Endodermal cell (in vitro differentiated cells): ENCODE results near the gene STT3A. TPM values are rescaled to one million over a fixed set of nuclear protein-coding genes. Genes with fewer than 3 reads are reported as not detected.

Experiments
- DNase-seq: peaks from one replicate; pipeline ENCODE4 v3.0.0-alpha.2; 2017
- H3K27ac ChIP-seq: 2 replicates; pipeline ENCODE4 v1.5.1; 2013; ENCODE audit warnings: mild to moderate bottlenecking, low read depth, low read length, moderate library complexity
- H3K27me3 ChIP-seq: 2 replicates; pipeline ENCODE4 v1.6.1; 2013; ENCODE audit warnings: mild to moderate bottlenecking, low read length, moderate library complexity; ENCODE audit not compliant: insufficient read depth, control insufficient read depth, poor library complexity, severe bottlenecking
- H3K36me3 ChIP-seq: 2 replicates; pipeline ENCODE4 v1.7.0; 2013; ENCODE audit warnings: mild to moderate bottlenecking, low read length, moderate library complexity; ENCODE audit not compliant: control insufficient read depth, insufficient read depth
- H3K4me1 ChIP-seq: one replicate; pipeline ENCODE4 v1.7.0; 2013; ENCODE audit warnings: low read length; ENCODE audit not compliant: control insufficient read depth, insufficient read depth
- H3K4me3 ChIP-seq: 2 replicates; pipeline ENCODE4 v1.5.1; 2013; ENCODE audit warnings: mild to moderate bottlenecking, low read length, moderate library complexity
- H3K9ac ChIP-seq: 2 replicates; pipeline ENCODE4 v1.6.1; 2013; ENCODE audit warnings: mild to moderate bottlenecking, low read length, moderate library complexity; ENCODE audit not compliant: poor library complexity, severe bottlenecking; ENCODE audit errors: extremely low read depth
- H3K9me3 ChIP-seq: 2 replicates; pipeline ENCODE4 v1.6.1; 2013; ENCODE audit warnings: mild to moderate bottlenecking, low read length, moderate library complexity; ENCODE audit not compliant: control insufficient read depth
- H3K27ac Mint-ChIP-seq: 2 replicates; pipeline ENCODE4 v1.8.0; 2020; ENCODE audit warnings: mixed read lengths
- H3K27me3 Mint-ChIP-seq: 2 replicates; pipeline ENCODE4 v1.8.0; 2021; ENCODE audit warnings: mild to moderate bottlenecking, mixed read lengths; ENCODE audit not compliant: insufficient read depth
- H3K36me3 Mint-ChIP-seq: 2 replicates; pipeline ENCODE4 v1.8.0; 2020; ENCODE audit warnings: low read depth, mixed read lengths
- H3K4me1 Mint-ChIP-seq: 2 replicates; pipeline ENCODE4 v1.8.0; 2020; ENCODE audit warnings: mixed read lengths
- H3K4me3 Mint-ChIP-seq: 2 replicates; pipeline ENCODE4 v1.8.0; 2020; ENCODE audit warnings: mild to moderate bottlenecking, moderate library complexity, mixed read lengths
- H3K9me3 Mint-ChIP-seq: 2 replicates; pipeline ENCODE4 v1.8.0; 2020; ENCODE audit warnings: mild to moderate bottlenecking, mixed read lengths
- WGBS, 2 experiments: methylation state at CpG; one replicate each; pipeline versions ENCODE4 v1.1.5 to v1.1.7; 2013; ENCODE audit warnings: missing lambda C conversion rate in 2 of 2, mixed read lengths in 1 of 2; ENCODE audit not compliant: insufficient coverage in 1 of 2, insufficient read length in 1 of 2; 5-methylcytosine and 5-hydroxymethylcytosine counted together
- total RNA-seq, 2 donors: library from RNA; stranded (reverse); fragmentation: NEBNext Ultra II Directional in 1 of 2; extraction: Animal tissue kit (Norgen Biotek cat#: 25700) in 1 of 2; gene quantifications; 2 replicates in 1 of 2; 3 replicates in 1 of 2; pipeline ENCODE4 v1.2.1, GENCODE V29; 2021
- TF ChIP-seq, protein P1 (sequence below): fragments of 200-600 bp; sonication (generic); conservative IDR thresholded peaks from 2 replicates; pipeline ENCODE4 v1.5.0; 2021; ENCODE audit warnings: antibody characterized with exemption, mild to moderate bottlenecking

Gene STT3A
- total RNA-seq, 2 donors from 2014 or later = 158 to 159 TPM

DNA sequence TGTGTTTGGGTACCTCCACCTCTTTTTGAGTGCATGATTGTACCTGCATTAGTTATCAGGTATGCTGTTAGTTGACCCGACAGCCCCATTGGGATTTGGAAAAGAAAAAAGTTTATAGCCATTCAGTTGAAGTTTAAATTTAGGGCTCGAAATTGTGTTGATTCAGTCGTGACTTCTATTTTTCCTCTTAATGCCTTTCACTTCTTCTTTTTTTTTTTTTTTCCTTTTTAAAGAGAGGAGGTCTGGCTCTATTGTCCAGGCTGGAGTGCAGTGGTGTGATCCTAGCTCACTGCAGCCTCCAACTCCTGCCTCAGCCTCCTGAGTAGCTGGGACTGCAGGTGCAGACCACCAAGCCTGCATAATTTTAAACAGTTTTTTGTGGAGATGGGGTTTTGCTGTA, 2.3 kb downstream of the STT3A start:
- H3K9me3 ChIP-seq = no peaks in the 10 kb centered on the region
- Mint-ChIP-seq H3K4me1 (peaks cover 11% of the 10 kb centered on the region), H3K36me3 (peaks cover 42% of the 10 kb centered on the region), H3K9me3 (no peaks in the 10 kb centered on the region), H3K27ac (no peak overlapping the region), H3K4me3 (no peak overlapping the region), H3K27me3 (no peaks in the 10 kb centered on the region)
- 95% methylated on average over 2 of the region's 3 CpGs; no CpG with 5 or more reads in 1 of the 2 experiments for WGBS, 2 experiments
- H3K36me3 ChIP-seq = peaks cover 43% of the 10 kb centered on the region
- H3K9ac ChIP-seq = no peak overlapping the region
- peak overlapping the region; percentile 97 for H3K4me3 ChIP-seq
- H3K27ac ChIP-seq = no peak overlapping the region
- no peak for DNase-seq
- no peaks in the 10 kb centered on the region for H3K27me3 ChIP-seq
- TF ChIP-seq, protein P1, sequence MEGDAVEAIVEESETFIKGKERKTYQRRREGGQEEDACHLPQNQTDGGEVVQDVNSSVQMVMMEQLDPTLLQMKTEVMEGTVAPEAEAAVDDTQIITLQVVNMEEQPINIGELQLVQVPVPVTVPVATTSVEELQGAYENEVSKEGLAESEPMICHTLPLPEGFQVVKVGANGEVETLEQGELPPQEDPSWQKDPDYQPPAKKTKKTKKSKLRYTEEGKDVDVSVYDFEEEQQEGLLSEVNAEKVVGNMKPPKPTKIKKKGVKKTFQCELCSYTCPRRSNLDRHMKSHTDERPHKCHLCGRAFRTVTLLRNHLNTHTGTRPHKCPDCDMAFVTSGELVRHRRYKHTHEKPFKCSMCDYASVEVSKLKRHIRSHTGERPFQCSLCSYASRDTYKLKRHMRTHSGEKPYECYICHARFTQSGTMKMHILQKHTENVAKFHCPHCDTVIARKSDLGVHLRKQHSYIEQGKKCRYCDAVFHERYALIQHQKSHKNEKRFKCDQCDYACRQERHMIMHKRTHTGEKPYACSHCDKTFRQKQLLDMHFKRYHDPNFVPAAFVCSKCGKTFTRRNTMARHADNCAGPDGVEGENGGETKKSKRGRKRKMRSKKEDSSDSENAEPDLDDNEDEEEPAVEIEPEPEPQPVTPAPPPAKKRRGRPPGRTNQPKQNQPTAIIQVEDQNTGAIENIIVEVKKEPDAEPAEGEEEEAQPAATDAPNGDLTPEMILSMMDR = no peak
- H3K4me1 ChIP-seq = peaks cover 3% of the 10 kb centered on the region

DNA sequence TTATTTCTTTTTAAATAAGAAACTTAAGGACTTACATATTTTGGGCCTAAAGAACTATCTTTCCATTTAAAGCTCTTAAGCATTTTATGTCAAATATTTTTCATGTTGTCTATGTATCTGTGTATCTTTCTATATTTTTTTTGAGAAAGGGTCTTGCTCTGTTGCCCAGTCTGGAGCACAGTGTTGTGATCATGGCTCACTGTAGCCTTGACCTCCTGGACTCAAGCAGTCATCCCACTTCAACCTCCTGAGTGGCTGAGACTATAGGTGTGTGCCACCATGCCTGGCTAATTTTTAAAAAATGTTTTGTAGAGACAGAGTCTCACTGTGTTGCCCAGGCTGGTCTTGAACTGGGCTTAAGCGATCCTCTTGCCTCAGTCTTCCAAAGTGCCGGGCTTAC, 8.0 kb downstream of the STT3A start:
- Mint-ChIP-seq H3K36me3 (peaks cover 80% of the 10 kb centered on the region), H3K27me3 (no peaks in the 10 kb centered on the region), H3K4me3 (no peak overlapping the region), H3K4me1 (no peaks in the 10 kb centered on the region), H3K9me3 (no peaks in the 10 kb centered on the region), H3K27ac (no peak overlapping the region)
- no peaks in the 10 kb centered on the region for H3K27me3 ChIP-seq
- TF ChIP-seq, protein P1 = no peak
- peaks cover 86% of the 10 kb centered on the region for H3K36me3 ChIP-seq
- DNase-seq = no peak
- 93% methylated on average over 2 of the region's 2 CpGs; no CpG with 5 or more reads in 1 of the 2 experiments for WGBS, 2 experiments
- H3K9me3 ChIP-seq = no peaks in the 10 kb centered on the region
- H3K27ac ChIP-seq = no peak overlapping the region
- no peak overlapping the region for H3K9ac ChIP-seq
- H3K4me3 ChIP-seq = no peak overlapping the region
- peaks cover 3% of the 10 kb centered on the region for H3K4me1 ChIP-seq

DNA sequence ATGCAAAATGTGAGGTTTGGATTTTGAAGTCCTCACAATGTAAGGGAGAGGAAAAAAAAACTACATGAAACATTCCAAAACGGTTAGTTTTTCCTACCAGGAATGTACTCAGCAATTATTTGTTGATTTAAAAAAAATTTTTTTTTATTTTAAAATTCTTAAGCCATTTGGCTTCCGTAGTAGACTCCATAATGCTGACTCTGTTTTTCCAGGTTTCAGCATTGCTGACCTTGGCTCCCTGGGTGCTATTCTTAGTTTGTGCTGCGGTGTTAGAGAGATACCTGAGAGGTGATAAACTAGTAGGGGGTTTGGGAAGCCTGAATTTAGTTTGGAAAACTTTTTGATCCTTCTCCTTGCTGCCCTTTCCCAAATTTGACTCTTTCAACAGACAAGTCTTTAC, 10.6 kb downstream of the STT3A start:
- Histone ChIP-seq H3K36me3 (peaks cover 85% of the 10 kb centered on the region), H3K9ac (no peak overlapping the region), H3K4me1 (peaks cover 3% of the 10 kb centered on the region), H3K27ac (no peak overlapping the region), H3K27me3 (no peaks in the 10 kb centered on the region), H3K4me3 (no peak overlapping the region), H3K9me3 (no peaks in the 10 kb centered on the region)
- Mint-ChIP-seq H3K27ac (no peak overlapping the region), H3K4me3 (no peak overlapping the region), H3K27me3 (no peaks in the 10 kb centered on the region), H3K9me3 (no peaks in the 10 kb centered on the region), H3K4me1 (no peaks in the 10 kb centered on the region), H3K36me3 (peaks cover 78% of the 10 kb centered on the region)
- 80 to 100% methylated on average over 1 to 2 of the region's 3 CpGs for WGBS, 2 experiments
- no peak for DNase-seq
- TF ChIP-seq, protein P1 = no peak
